ENCODE measurements around the gene SPPL3. TPM values are rescaled to one million over a fixed set of nuclear protein-coding genes. Genes with fewer than 3 reads are reported as not detected.
"Not testable (repeated sequence)": the region's sequence is repeated elsewhere in the genome, so short reads cannot be mapped to it uniquely, and the experiment has no call there.

The SPPL3 gene
- total and polyA plus RNA-seq, 12 donors = 9.7 to 45.0 (median 35.7) TPM

DNA sequence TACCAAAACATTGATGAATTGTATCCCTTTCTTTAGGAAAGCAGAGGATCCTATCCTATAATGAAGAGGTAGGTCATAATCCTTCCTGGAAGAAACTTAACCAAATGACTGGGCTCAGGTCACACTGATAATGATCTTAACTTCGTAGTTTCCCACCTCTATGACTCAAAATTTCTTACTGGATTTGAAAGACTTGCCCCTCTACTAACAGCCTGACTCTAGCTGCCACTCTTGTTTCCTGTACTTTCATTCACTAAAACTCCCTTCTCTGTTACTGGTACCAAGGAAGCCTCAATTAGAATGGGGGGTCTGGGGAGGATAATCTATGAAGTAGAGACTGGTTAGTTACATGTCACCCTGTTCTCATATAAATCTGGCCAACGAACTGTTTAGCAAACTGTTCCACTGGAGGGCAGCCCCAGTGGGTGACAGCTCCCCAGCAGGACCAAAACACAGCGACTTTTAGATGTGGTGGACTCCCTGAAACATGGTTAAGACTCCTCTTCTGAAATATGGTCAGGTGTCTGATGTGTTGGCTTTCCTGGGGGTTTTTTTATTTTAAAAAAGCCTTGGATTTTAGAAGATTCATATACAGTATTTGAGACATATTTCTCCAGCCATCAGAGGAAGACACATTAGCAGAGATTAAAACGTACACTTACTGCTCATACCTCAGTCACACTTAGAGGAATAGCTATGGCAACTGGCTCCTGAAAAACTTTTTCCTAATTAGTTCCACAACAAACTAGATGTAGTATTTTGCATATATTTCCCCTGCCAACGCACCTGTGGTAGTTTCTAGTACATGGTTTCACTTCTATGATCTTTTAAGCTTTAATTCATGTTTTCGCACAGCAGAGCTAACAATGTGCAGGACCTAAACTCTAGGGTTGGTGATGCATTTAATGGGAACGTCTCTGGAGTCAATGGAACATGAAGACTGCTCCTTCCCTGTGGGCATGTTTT, 106.2 kb downstream of the SPPL3 start:
- H3K4me3 ChIP-seq = no peak overlapping the region
- H3K4me1 ChIP-seq = peaks cover 0 to 38% (median 0%) of the 10 kb centered on the region in 9 donors
- H3K36me3 ChIP-seq = peaks cover 0 to 13% (median 0%) of the 10 kb centered on the region in 9 donors
- ATAC-seq (no peak), DNase-seq (no peak)
- no peak for TF ChIP-seq CTCF (IDR thresholded peaks at IDR 0.05)
- H3K9me3 ChIP-seq = peaks cover 0 to 42% (median 24%) of the 10 kb centered on the region in 11 donors
- 84 to 87% methylated on average over 7 of the region's 7 CpGs for WGBS, 2 donors
- no peak overlapping the region for H3K27ac ChIP-seq
- H3K27me3 ChIP-seq = no peaks in the 10 kb centered on the region
- intact Hi-C loops (cut with DNase I) = no loop called here

- Histone ChIP-seq H3K4me3 (no peak overlapping the region), H3K36me3 (peaks cover 0 to 13% (median 0%) of the 10 kb centered on the region in 9 donors), H3K27me3 (no peaks in the 10 kb centered on the region), H3K27ac (no peak overlapping the region), H3K9me3 (peaks cover 0 to 42% (median 24%) of the 10 kb centered on the region in 11 donors), H3K4me1 (peaks cover 0 to 41% (median 17%) of the 10 kb centered on the region in 9 donors)
- ATAC-seq (no peak), DNase-seq (no peak)
- no peak for TF ChIP-seq CTCF (IDR thresholded peaks at IDR 0.05)
- intact Hi-C loops (cut with DNase I) = no loop called here
- 95 to 99% methylated on average over 4 of the region's 4 CpGs for WGBS, 2 donors
Observed at GRCh38 chr12:120795441-120796178, 108.5 kb downstream of the SPPL3 start.

GRCh38 chr12:120793357-120793756, 110.8 kb downstream of the SPPL3 start:
- Histone ChIP-seq H3K4me1 (peaks cover 0 to 34% (median 15%) of the 10 kb centered on the region in 9 donors), H3K9me3 (peaks cover 0 to 42% (median 24%) of the 10 kb centered on the region in 11 donors), H3K4me3 (no peak overlapping the region), H3K36me3 (peaks cover 0 to 13% (median 0%) of the 10 kb centered on the region in 9 donors), H3K27me3 (no peaks in the 10 kb centered on the region), H3K27ac (no peak overlapping the region)
- DNase-seq = no peak
- no peak for TF ChIP-seq CTCF (IDR thresholded peaks at IDR 0.05)
- ATAC-seq = no peak
- intact Hi-C loops (cut with DNase I) = no loop called here
- WGBS, 2 donors = 100% methylated on average over 1 of the region's 1 CpG

GRCh38 chr12:120792456-120792855, 111.7 kb downstream of the SPPL3 start:
- H3K4me3 ChIP-seq; intact Hi-C loops (cut with DNase I); DNase-seq; ATAC-seq; H3K27me3 ChIP-seq; H3K27ac ChIP-seq: not testable (repeated sequence)
- Histone ChIP-seq H3K9me3 (peaks cover 0 to 42% (median 24%) of the 10 kb centered on the region in 11 donors), H3K36me3 (peaks cover 0 to 13% (median 0%) of the 10 kb centered on the region in 9 donors), H3K4me1 (peaks cover 0 to 43% (median 17%) of the 10 kb centered on the region in 9 donors)
- WGBS, 2 donors = 95% methylated on average over 9 of the region's 9 CpGs
